NCI-H1092 (cell line): ENCODE results near the gene UGDH.
"Not testable (repeated sequence)": the region's sequence is repeated elsewhere in the genome, so short reads cannot be mapped to it uniquely, and the experiment has no call there.

Experiments used
- DNase-seq: peaks from one replicate; lab custom pipeline; 2025; lab: John Stamatoyannopoulos, UW

UGDH gene

DNA sequence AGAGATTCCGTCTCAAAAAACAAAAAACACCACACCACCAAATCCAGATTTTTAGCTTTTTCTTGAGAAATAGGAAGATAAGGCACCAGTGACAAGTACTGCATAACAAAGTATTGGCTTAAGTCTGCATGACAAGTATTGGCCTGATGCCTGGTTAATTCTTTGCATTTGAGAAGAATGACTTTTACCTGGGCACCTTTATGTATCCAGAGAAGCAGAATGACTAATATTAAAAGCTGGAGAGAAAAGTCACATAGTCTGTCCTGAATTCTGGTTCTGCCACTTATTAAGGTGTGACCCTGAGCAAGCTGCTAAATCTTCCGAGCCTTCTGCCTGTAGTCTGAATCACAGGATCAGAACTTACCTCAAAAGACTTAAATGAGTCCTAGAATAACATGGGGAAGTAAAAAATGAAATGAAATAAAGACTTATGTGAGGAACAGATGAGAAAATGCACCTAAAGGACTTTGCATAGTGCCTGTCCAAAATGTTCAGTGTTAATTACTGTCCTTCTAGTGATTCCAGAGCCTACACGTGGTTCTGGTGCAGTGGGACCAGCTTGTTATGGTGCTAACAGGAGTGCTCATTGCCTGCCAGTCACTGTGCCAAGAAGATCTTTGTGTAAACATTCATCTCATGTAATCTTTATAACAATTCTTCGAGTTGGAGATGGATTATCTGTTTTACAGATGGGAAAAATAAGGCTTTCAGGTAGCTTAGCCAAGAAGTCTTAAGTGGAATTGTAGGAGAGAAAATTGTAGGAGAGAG is 31.6 kb downstream of the UGDH start:
- no peak for DNase-seq

DNA sequence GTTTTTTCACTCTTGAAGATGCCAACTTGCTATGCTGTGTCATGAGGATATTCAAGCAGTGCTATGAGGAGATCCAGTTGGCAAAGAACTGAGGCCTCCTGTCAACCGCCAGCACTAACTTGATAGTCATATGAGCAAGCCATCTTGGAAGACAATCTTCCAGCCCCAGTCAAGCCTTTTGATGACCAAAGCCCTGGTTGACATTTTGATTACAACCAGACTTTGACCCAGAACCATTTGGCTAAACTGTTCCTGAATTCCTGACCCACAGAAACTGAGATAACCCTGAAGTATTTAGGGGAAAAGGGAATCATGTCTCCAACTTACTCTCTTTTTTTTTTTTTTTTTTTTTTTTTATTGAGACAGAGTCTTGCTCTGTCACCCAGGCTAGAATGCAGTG is 32.9 kb downstream of the UGDH start:
- no peak for DNase-seq

DNA sequence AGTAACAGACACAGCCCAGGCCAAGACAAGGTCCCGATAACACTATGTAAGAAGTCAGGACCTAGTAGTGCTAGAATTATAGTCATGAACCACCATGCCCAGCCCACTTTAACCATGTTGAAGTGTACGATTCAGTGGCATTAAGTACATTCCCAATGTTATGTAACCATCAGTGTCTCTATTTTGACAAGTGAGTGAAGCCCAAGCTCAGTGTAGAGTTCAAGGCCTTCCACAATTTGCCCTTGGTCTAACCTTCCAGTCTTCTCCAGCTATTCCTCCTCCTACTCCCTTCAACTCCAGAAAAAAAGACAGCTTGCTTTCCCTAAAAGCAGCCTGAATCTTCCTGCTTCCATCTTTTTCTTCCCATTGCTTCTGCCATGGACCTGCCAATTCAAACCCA is 36.9 kb downstream of the UGDH start:
- no peak for DNase-seq

DNA sequence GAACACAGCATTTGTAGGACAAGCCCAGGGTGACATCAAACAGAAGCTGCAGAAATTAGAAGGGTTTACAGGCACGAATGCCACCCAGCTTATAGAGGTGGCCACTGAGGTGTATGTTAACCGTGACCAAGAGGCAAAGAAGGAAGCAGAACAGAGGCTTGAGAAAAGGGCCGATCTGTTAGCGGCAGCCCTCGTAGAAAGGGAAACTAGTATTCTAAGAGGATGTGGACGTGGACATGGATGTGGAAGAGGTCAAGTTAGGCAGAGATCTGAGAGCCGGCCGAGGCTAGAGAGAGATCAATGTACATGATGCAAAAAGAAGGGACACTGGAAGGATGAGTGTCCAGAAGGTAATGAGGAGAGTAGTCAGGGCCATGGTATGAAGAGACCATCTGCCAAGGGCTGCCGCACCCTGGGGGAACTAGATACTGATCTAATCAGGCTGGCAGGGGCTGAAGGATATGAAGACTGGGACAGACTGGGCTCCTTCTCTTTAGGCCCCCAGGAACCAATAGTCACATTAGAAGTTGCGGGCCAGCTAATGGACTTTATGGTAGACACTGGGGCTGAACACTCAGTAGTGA is 40.9 kb downstream of the UGDH start:
- no peak for DNase-seq

DNA sequence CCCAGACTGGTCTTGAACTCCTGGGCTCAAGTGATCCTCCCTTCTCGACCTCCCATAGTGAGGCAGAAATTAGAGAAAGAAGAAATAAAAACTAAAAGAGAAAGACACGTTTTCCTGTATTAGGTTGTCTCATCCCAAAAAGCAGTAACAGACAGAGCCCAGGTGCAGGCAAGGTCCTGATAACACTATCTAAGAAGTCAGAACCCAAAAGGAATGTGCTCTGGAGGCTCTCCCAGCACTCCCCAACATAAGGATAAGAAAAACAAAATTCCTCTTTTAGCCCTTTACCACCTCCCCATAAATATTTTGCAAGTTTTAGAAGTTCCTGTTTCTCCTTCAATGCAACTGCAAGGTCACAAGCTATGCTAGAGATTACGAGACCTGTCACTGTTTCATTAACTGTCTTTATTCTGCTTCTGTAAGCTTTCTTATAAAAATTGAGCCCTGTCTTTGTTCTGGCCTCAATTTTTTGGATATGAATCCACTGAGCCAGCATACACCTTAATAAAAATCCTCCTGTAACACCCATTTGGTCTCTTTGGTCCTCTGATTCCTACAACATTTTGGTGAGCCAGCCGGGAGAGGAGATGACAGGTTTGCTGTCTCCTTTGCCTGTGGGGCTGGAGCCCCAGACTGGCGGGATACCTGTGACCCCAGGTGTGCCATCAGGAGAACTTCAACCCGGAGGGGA is 42.5 kb downstream of the UGDH start:
- DNase-seq = no peak

DNA sequence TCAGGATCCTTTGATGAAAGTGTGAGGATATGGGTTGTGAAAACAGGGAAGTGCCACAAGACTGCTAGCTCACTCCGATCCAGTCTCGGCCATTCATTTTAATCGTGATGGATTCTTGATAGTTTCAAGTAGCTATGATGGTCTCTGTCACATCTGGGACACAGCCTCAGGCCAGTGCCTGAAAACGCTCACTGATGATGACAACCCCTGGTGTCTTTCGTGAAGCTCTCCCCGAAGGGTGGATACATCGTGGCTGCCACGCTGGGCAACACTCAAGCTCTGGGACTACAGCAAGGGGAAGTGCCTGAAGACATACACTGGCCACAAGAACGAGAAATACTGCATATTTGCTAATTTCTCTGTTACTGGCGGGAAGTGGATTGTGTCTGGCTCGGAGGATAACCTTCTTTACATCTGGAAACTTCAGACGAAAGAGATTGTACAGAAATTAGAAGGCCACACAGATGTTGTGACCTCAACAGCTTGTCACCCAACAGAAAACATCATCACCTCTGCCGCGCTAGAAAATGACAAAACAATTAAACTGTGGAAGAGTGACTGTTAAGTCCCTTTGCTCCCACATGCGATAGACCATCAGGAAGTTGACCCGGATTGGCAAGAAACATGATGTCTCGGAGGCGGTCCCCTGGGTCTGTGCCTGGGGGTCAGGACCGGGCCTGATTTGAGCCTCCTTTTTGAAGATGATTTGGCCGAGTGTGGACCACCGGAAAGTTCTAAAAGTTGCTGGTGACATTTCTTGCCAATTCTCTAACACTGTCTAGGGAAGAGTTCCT is 46.1 kb downstream of the UGDH start:
- DNase-seq = no peak

DNA sequence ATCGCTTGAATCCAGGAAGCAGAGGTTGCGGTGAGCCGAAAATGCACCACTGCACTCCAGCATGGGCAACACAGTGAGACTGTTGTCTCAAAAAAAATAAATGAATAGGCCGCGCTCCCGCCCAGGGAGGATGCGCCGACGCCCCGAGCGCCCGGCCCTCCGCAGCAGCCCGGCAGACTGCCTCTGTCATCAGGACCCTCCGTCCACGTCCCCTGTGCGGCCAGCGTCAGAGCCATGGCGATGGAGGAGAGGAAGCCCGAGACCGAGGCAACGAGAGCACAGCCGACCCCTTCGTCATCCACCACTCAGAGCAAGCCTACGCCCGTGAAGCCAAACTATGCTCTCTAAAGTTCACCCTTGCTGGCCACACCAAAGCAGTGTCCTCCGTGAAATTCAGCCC is 47.0 kb downstream of the UGDH start:
- DNase-seq = no peak

DNA sequence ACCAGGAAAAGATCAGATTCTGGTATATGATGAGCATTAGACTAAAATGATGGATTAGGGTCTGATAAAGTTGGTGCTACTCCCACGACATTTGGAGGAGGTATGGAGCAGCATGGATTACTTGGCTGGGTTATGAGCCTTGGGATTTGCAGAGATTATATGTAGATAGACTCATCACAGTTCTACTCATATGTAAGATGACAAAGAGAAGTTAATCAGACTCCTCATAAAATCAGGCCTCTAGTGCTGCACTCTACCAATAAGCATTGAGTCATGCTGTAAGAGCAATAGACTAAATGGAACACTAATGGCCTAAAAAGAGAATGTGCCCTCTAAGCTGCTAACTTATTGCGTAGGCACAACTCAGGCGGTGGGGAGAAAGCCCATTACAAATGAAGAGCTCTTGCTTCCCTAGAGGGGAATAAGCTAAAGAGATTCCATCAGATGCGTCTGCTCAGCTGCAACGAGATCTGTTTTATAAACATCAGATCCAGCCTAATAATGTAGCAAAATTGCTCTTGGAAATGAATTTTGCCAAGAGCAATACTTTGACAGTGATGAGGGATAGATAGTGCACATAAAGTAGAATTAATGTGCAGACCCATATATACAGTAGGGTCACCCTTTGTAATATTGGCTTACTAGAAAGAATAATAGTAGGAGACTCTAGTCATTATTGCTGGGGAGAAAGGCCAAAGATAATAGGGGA is 50.9 kb downstream of the UGDH start:
- no peak for DNase-seq

DNA sequence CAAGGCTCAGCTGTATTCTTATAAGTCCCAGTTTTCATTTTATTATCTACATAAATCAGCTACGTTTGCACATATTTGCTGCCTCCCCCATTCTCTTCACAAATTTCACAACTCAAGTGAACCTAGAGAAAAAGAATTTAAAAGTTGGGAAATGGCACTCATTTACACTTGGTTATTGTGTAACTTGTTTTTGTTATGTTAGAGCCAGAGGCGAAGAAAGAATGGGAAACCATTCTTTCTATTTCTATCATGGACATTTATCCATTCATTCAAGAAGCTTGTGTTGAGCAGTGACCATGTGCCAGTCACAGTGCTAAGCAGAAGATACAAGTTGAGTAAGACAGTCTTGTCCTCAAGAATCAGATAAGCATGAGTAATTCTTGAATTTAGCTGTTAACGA is 54.8 kb downstream of the UGDH start:
- no peak for DNase-seq

DNA sequence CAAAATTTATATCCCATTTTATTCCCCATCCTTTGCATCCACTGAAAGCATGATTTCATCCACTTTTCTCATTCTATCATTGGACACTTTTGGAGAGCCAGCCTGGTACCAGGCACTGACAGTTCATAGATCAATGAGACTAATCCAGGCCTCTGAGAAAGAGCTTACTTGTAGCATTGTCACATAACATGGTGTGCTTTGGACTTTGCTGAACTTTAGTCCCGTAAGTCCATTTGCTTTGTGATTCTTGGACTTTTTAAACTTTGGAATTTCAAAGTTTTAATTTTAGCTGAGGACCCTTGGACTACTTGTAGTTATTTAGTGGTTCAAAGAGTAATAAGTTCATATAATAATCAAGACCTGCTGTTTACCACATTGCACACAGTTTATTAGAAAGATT is 56.8 kb downstream of the UGDH start:
- DNase-seq = no peak

DNA sequence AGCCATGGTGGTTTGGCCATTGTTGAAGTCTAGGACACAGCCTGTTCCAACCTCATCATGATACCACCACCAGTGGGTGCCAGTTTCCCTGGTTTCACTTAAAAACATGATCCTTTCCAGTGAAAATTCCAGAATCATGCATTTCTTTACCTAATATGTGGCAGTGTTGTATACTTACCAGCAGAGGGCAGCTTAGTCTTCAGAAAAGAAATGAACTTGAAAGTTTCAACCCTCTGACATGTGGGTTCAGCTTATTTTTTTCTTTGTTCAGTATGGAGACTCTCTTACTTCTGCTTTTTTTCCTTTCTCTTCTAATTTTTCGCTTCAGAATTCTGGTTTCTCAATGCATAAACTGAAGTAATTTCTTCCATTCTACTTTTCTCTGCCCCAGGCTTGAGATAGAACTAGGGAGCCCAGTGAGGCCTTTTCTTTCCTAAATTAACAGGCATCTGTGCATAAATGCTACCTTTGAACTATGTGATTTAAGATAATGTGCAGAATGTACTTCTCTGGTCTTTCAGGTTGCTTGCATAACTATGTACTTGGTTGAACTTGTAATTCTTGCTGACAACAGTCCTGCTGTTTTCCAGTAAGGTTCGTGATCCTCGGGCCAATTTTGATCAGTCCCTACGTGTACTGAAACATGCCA is 57.7 kb downstream of the UGDH start:
- peak; percentile 45 for DNase-seq

DNA sequence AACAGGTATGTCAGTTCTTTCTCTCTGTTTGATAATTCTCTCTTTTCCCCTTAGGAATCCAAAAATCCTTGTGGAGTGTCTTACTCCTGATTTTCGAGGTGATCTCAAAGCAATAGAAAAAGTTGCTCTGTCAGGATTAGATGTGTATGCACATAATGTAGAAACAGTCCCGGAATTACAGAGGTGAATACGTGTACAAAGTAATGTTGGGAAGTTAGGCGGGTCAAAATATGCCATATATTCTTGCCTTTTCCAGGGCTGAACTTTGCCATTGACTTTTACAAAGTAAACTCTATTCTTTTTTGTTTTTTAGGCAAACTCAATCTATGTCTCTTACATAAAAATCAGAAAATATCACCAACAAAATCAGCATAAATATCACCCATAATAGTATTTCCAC is 59.8 kb downstream of the UGDH start:
- no peak for DNase-seq

DNA sequence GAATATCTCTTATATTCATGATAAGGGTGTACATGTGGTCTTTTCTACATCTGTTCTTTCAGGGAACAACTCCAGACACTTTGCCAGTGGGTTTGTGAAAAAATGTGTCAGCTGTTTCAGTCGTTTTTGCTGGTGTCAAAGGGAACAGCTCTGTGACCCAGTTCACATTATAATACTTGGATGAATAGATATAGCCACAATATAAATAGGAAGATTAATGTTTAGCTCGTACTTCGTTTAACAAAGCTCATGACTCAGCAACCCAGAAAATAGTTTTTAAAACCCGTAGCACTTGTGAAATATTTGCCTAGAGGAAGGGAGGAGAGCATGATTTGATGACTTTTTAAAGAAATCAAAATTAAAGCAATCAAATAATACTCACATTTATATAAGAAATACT is 60.5 kb downstream of the UGDH start:
- DNase-seq = no peak

DNA sequence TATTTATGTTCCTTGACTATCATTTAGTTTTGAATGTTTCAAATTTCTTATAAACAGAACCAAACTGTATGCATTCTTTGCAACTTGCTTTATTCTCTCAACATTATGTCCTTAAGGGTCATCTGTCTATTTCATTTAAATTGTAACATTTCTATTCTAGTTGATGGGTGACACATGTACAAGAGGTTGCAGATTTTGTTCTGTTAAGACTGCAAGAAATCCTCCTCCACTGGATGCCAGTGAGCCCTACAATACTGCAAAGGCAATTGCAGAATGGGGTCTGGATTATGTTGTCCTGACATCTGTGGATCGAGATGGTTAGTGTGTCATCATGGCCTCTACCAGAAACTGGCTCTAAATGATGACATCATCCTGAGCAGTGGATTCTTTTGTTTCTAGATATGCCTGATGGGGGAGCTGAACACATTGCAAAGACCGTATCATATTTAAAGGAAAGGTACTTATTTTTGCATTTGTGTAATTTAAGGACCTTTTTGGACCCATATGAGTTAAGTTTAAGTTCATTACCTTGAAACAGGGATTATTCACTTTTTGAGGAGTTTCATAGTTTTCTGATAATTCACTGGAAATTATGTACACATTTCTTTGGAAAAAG is 62.2 kb downstream of the UGDH start:
- no peak for DNase-seq

DNA sequence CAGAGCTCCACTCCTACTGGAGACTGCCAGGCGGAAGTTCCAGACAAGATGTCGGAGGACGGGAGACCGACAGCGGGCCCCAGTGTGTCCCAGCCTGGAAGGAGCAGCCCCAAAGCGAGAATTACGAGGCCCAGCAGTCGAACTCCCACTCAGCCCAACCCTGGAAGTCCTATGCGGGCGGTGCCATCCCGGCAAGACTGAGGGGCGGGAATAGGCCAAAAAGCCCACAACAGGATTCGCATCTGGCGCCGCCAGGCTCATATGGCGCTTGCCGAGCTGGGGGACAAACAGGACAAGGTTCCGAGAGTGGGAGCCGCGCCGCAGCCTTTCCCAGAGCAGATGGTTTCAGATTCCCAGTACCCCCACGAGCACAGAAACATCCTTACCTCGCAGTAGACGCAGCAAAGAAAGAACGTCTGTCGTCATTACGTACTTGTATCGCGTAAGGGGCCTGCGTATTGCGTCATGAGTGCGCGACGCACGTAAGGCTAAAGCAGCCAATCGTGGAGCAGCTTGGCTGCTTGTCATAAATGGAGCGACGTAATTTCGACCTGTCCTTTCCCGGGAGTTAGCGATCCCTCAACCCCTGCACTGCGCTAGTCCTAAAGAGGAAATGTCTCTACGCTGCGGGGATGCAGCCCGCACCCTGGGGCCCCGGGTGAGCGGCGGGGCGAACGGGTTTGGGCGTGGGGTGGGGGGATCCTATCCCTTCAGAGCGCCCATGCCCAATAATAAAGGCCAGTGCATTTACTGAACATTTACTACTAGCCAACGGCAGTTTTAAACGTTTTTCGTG is 68.5 kb downstream of the UGDH start, which contains the start of the genes LIAS and RPL9:
Gene LIAS (plus strand): TSS at position 552 of the 796 bp plus-strand sequence. CDS start 62 bp downstream, at position 614.
Gene RPL9 (minus strand): TSS at position 418 of the 796 bp plus-strand sequence. CDS start 483 bp downstream, outside the sequence.
- DNase-seq = peak; percentile 97

DNA sequence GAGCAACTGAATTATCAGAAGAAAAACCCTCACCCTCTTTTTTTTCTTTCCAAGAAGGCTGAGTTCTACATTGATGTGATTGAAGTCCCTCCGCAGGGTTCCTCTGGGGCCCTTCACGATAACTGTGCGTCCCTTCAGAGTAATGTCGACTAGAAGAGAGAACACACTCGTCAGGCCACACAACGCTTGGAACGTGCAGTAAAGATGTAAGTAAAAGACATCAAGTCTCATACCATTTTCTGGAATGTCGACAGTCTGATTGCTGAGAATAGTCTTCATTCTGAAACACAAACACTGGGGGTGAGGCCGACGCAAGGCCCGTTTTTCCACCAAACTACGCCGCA is 69.1 kb downstream of the UGDH start:
- DNase-seq = not testable (repeated sequence)

DNA sequence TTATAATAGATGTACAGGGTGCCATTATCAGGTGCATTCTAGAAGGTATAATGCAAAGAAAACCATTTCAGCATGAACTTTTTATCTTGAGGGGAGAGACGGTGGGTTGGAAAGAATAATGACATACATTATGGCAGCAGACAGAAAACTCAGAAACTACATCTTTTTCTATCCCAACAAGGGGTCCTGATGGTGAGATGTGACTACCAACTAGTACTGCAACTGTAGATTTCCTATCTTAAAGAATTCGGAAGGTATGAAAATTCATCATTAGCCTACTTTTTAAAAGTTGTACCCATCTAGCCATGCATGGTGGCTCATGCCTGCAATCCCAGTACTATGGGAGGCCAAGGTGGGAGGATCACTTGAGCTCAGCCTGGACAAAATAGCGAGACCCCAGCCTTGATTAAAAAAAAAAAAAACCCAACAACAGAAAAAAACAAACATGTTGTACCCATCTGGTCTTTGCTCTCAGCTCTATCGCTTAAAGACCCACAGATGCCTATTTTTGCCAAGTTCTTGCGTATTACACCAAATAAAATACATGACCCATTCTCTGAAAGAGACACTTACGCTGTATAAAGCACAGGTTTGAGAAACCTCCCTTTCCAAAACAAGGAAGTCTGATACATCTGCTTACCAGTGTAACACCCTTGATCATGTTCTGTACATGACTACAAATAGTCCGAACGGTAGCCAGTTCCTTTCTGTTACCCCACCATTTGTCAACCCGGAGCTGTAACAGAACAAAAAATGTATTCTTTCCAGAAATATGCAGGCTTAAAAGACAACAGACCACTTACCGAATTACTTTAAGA is 70.1 kb downstream of the UGDH start:
- DNase-seq = no peak

DNA sequence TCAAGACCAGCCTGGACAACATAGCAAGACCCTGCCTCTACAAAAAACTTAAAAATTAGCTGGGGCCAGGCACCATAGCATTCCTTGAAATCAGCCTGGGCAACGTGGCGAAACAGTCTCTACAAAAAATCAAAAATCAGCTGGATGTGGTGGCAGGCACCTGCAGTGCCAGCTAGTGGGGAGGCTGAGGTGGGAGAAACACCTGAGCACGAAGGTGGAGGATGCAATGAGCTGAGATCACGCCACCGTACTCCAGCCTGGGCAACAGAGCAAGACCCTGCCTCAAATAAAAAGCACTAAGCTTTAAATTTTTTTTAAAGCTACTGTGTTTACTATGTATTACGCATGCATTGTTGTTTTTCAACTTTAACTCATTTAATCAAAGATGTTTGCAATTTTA is 71.8 kb downstream of the UGDH start:
- no peak for DNase-seq

DNA sequence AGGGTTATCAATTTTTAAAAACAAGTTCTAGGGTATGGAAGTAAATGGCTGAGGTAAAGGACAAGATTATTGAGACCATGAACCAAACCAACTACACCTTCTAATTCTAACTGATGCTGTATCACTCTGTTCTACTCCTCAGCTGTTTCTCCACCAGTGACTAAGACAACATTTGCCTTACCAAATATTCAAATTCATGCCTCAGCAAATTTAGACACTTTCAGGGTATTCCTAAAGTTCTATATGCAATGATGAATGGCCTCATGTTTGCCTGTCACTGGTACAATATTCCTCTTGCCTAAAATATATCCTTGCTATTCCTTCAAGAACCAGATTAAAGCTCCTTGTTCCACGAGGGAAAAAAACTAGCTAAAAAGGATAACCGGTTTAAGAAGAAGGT is 73.5 kb downstream of the UGDH start:
- DNase-seq = no peak
